Forelimb muscle (tissue), 1 donor: ENCODE data around the gene CHP1. TPM values are rescaled to one million over a fixed set of nuclear protein-coding genes. Genes with fewer than 3 reads are reported as not detected.
"Not testable (repeated sequence)": the region's sequence is repeated elsewhere in the genome, so short reads cannot be mapped to it uniquely, and the experiment has no call there.

Source experiments
- DNase-seq: peaks from one replicate; pipeline ENCODE4 v3.0.0-alpha.2; 2013; ENCODE audit warnings: low read depth
- polyA plus RNA-seq: library from polyadenylated mRNA; unstranded; fragments of 120-200 nt; gene quantifications from one replicate; pipeline ENCODE4 v1.2.1, GENCODE V29; 2013; ENCODE audit not compliant: insufficient read length

CHP1 gene
- polyA plus RNA-seq, 1 donor, result 58.8 TPM

GRCh38 chr15:41256577-41257038 lies 25.5 kb downstream of the CHP1 start:
- no peak for DNase-seq

DNA sequence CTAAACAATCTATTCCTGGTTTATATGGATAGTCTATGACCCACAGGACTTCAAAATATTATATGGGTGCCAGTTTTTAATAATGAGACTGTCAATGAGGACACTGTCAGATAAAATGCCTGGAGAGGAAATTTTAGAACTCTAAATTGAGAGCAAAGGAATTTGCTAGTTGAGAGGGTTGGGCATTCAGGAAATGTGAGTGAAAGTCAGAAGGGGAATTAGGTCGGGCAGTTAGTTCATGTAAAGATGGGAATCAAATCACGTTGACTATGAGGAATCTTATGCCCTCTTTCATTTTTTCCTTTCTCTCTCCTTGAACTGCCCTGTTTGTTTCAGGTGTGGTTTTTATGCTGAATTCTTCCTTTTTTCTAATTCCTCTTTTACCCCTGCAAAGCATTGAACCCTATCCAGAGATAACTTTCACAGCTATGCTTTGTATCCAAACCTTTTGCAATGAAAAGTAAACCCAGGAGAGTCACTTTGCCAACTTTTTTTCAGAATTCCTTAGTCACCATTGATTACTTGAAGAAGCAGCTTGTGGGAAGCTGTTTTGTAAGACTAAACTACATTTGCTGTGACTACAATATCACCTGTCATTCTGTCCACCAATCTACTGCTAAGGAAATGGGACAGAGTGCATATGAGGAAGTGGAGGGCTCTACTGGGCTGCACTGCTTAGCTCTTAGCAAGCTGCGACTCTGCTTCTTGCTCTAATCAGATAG lies 27.8 kb downstream of the CHP1 start:
- no peak for DNase-seq

DNA sequence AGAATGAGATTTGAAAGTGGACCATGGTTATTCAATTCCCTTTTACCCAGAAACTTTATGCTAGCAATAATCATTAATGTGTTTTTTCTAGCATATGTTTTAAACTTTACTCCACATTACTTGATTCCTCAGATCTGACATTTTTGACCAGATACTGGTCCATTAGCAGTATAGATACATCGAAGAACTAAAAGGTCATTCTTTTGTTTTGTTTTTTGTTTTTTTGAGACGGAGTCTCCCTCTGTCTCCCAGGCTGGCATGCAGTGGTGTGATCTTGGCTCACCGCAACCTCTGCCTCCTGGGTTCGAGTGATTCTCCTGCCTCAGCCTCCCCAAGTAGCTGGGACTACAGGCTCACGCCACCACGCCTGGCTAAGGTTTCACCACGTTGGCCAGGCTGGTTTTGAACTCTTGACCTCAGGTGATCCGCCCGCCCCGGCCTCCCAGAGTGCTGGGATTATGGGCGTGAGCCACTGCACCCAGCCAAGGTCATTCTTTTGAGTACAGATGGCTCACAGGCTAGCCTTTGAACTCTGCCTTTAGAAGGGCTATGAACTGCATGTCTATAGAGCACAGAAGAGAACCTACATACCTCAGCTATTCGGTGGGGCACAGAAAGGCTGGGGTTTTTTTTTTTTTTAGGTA lies 28.6 kb downstream of the CHP1 start:
- no peak for DNase-seq

- not testable (repeated sequence) for DNase-seq
Observed at GRCh38 chr15:41260924-41261323, 29.9 kb downstream of the CHP1 start.

GRCh38 chr15:41262571-41262970 lies 31.5 kb downstream of the CHP1 start:
- no peak for DNase-seq

DNA sequence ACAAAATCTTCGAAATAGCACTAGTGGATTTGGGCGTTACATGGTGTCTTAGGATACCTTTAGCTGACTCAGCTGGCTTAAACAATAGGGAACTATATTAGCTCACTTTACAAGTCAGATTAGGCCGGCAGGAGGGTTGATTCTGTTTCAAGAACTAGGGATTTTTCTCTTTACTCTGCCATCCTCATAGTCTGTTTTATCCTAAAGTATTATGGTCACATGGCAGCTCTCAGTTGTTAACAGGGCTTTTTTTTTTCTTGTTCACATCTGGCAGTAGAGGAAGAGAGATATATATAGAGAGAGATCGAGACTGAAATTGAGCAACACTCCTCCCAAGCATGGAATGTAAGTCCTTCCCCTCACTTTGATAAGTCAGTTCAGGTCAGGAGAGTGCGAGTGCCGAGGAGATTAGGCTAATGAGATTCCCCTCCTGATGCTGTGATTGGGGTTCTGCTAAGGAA lies 32.9 kb downstream of the CHP1 start:
- DNase-seq, result no peak

DNA sequence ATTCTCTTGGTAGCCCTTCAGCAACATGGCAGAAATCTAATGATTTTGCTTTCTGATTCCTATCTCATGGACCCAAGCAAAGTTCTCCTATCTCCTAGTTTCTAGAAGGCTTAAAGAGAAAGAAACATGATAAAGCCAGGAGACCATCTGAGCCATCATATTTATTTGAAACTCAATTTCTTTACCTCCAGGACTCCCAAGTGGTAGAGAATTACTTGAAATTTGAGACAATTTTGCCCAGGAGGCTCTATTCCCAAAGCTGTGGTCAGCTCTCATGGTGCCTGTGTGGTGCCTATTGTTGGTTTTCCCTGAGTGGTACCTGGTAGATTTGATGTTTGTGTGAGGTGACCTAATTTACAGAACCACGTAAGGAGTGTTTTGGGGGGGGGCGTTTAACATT lies 38.8 kb downstream of the CHP1 start:
- no peak for DNase-seq

DNA sequence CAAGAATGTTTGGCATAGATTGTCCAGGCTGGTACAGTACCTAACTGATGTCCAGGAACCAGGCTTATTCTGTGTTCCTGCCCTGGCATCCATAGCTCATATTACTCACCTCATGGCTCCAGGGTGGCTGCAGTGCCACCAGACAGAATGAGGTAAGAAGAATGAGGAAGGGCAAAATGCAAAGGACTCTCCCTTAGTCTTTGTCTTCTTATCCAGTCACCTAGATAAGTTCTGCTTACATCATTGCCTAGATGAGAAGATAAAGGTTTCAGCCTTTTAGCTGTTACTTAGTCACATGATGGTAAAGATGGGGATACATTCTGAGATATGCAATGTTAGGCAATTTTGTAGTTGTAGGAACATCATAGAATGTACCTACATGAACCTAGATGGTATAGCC lies 45.8 kb downstream of the CHP1 start:
- no peak for DNase-seq

DNA sequence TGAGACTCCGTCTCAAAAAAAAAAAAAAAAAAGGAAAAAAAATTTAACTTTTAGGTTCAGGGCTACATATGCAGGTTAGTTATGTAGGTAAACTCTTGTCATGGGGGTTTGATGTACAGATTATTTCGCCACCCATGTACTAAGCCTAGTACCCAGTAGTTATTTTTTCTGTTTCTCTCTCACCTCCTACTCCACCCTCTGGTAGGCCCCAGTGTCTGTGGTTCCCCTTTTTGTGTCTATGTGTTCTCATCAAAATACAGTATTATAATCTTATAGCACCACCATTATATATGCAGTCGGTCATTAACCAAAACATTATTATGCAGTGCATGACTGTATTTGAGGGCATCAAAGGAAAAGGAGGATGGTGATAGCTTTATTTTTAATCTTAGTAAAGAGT lies 47.3 kb downstream of the CHP1 start:
- DNase-seq, result no peak

GRCh38 chr15:41279535-41280283 lies 48.6 kb downstream of the CHP1 start:
- no peak for DNase-seq

DNA sequence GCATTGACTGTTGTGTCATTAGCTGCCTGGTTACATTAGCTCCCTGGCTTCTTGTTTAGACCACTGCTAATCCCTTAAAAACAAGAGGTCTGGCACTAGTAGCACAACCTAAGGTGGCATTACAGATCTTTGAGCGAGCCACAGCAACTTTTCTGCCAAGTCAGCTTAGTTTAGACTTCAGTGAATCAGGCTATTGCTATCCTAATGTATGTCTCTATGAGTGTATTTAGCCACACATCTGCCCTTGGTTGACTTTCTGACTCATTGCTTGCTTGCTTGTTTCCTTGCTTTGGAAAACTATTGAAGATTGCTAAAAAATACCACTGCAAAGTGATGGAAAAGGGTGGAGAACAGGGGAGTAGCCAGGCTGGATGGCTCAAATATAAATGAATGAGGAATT lies 50.2 kb downstream of the CHP1 start:
- DNase-seq, result no peak

GRCh38 chr15:41282436-41282835 lies 51.4 kb downstream of the CHP1 start:
- DNase-seq, result not testable (repeated sequence)

- DNase-seq, result not testable (repeated sequence)
Observed at GRCh38 chr15:41282980-41283652, 52.0 kb downstream of the CHP1 start.

- peak; percentile 99 for DNase-seq
Observed at GRCh38 chr15:41283653-41284426, 52.8 kb downstream of the CHP1 start.

DNA sequence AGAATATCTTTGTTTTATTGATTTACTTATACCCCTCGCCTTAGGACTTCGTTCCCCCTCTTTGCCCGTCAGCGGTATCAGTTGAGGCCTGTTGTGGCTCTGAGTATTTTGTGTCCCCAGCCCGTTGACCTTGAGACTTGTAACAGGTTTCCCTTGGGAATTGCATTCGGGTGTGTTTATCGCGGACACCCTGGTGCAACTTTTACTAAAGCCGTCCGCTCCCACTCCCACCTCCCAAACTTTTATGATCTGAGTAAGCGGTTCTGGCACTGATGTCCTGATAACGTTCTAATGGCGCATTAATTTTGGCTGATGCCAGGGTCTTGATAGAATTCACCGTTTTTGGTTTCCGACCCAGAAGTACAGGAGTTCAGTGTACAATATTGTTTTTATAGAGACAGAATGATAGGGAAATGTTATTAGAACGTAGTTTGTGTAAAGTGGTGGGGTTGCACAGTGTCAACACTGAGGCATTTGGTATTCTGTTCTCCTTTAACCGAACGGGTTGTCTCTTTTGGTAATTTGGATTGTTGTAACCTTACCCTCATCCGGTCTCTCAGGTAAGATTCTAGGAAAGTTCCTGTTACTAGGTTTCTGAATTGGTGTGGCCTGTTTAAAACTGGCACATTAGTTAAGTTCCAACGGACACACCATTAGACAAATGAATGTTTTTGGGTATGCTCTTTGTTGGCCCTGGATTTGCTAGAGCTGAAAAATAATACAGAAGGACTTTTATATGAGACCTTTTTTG lies 53.5 kb downstream of the CHP1 start:
- DNase-seq, result no peak

GRCh38 chr15:41285285-41285684 lies 54.2 kb downstream of the CHP1 start:
- DNase-seq, result no peak

DNA sequence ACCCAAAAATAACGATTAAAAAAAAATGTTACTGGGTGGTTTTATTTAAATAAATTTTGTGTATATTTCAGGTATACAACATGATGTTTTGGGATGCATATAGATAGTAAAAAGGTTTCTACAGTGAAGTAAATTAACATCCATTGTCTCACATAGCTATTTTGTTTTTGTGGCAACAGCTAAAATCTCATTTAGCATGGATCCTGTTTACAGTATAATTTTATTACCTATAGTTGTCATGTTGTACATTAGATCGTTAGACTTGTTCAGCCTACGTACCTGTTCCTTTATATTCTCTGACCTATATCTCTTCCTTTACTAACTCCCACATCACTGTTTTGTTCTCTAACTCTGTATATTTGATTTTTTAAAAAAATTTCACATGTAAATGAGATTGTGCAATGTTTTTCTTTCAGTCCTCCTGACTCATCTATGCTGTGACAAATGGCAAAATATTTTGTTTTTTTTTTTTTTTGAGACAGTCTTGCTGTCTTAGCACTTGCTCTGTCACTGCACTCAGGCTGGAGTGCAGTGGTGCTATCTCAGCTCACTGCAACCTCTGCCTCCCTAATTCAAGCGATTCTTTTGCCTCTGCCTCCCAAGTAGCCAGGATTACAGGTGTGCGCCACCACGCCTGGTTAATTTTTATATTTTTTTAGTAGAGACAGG lies 55.7 kb downstream of the CHP1 start:
- no peak for DNase-seq

GRCh38 chr15:41288464-41288863 lies 57.4 kb downstream of the CHP1 start:
- no peak for DNase-seq

GRCh38 chr15:41289953-41290352 lies 58.9 kb downstream of the CHP1 start:
- DNase-seq, result no peak

GRCh38 chr15:41291065-41291631 lies 60.1 kb downstream of the CHP1 start:
- DNase-seq, result no peak
